NCI-H774 (cell line): Measurements from ENCODE around the gene CPNE9.

Experiments used
- DNase-seq: peaks from one replicate; lab custom pipeline; 2025; lab: John Stamatoyannopoulos, UW

CPNE9 gene, protein sequence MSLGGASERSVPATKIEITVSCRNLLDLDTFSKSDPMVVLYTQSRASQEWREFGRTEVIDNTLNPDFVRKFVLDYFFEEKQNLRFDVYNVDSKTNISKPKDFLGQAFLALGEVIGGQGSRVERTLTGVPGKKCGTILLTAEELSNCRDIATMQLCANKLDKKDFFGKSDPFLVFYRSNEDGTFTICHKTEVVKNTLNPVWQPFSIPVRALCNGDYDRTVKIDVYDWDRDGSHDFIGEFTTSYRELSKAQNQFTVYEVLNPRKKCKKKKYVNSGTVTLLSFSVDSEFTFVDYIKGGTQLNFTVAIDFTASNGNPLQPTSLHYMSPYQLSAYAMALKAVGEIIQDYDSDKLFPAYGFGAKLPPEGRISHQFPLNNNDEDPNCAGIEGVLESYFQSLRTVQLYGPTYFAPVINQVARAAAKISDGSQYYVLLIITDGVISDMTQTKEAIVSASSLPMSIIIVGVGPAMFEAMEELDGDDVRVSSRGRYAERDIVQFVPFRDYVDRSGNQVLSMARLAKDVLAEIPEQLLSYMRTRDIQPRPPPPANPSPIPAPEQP

DNA sequence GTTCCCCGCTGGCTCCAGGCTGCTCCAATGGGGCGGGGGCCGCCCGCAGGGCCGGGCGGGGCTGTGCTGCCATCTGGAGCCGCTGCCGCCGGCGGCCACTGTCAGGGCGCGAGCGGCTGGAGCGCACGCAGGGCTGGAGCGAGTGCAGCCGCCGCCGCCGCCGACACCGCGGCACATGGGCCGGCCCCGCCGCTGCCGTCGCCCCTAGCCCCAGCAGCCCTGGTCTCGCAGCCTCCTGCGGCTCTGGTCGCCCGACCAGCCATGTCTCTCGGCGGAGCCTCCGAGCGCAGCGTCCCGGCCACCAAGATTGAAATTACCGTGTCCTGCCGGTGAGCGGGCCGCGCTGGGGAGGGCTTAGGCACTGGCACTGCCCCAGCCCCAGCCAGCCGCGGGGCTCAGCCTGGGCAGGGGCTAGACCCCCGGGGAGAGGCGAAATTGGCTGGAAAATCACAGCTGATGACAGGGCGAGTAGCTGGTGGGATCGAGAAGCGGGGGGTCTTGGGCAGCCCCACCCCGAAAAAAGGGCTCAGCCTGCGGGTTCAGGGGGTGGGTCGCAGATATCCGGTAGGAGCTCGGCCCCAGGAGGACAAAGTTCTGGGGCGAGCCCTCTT lies at the start of gene CPNE9:
Gene CPNE9 (plus strand): TSS at position 98 of the 611 bp plus-strand sequence. CDS start 164 bp downstream, at position 262.
- DNase-seq: no peak

DNA sequence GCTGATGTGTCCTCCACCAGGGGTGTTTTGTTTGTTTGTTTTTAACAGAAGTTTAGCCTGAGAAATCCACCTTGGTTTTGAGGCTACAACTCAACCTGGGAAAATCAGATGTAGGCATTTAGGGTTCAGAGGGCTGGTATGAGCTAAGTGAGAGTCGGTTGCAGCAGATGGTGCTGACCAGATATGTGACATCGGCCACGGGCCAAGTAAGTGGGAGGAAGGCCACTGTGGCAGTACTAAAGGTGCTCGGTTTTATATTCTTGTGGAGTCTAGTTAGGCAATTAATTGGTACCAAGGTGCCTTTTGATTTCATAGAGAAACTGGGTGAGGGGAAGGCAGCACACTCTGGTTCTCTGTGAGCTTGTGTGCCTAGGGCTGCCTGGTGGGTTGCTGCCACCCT lies 43.8 kb upstream of the CPNE9 start:
- no peak for DNase-seq

DNA sequence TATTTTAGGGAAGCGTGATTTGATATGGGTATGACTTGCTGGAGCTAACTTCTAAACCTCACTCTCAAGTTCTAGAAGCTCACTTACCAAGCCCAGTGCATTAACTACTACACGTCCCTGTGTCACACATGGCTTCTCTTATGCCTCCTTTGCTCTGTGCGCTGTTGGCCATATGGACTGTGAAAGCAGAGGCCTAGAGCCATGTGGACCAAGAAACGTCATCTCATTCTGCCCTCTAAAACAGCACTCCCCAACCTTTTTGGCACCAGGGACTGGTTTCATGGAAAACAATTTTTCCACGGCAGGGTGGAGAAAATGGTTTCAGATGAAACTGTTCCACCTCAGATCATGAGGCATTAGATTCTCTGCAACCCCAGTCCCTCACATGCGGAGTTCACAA lies 42.7 kb upstream of the CPNE9 start:
- no peak for DNase-seq

DNA sequence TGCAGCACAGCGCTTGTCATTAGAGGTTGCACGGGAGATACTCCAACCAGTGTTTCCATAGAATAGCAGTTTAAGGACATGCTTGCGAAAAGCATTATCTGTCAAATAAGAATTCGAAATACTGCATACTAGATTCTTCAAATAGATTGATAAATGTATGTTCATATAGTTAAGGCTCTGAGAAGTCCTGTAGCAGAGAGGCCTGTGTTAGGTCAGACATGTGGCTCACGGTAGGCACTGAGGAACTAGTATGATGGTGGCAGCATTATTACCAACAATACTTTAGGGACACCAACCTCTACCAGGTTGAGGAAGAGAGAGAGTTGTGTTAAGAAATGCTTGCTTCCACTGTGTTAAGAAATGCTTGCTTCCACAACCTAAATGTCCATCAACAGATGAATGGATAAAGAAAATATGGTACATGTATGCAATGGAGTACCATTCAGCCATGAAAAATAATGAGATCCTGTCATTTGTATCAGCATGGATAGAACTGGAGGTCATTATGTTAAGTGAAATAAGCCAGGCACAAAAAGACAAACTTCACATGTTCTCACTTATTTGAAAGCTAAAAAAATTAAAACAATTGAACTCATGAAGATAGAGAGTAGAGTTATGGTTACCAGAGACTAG lies 39.4 kb upstream of the CPNE9 start:
- no peak for DNase-seq

DNA sequence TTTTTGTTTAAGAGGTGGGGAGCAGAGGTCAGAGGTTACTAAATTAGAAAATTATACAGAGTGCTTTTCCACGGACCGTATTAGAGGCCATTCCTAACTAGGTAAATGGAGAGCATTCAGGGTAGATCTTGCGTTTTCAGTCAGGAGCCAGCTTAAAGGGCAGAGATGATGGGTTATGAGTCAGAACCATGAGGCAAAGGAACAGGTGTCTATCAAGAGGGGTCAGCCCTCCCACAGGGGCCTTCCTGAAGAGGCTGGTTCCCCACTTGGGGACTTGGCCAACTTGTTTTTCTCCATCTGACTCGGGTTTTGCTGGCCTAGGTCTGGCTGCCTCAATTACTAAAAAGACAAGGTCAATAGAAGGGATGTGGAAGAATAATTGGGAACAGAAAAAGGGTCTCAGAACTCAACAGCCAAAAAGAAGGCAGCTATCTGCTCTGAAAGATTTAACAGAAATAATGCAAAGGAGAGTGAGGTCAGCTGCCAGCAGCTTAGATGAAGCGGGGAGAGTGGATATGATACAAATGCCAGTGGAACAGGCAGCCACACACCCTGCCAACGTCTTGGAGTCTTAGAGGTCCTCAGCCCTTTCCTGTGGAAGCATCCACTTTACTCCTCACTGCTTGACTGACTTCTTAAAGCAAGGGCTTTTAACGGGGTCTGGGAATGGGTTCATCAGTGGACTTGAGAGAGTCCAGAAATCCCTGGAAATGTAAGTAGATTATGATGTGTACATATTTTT lies 36.8 kb upstream of the CPNE9 start:
- no peak for DNase-seq

DNA sequence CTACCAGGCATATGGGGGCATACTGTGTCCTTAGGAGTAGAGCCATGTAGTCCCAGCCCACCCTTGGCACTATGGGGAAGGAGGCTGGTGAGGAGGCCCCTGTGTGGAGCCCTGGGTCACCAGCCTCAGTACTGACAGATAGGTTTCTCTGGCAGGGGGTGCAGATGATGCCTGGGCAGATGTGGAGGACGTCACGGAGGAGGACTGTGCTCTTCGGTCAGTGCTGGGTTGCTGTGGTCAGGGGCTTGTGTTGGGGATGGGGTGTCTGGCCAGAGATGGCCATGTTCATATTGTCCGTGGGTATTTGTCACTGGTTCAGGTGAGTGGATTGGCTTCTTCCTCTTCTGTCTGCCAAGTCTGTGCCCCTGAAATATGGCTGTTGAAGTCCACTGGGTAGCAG lies 34.4 kb upstream of the CPNE9 start:
- no peak for DNase-seq

DNA sequence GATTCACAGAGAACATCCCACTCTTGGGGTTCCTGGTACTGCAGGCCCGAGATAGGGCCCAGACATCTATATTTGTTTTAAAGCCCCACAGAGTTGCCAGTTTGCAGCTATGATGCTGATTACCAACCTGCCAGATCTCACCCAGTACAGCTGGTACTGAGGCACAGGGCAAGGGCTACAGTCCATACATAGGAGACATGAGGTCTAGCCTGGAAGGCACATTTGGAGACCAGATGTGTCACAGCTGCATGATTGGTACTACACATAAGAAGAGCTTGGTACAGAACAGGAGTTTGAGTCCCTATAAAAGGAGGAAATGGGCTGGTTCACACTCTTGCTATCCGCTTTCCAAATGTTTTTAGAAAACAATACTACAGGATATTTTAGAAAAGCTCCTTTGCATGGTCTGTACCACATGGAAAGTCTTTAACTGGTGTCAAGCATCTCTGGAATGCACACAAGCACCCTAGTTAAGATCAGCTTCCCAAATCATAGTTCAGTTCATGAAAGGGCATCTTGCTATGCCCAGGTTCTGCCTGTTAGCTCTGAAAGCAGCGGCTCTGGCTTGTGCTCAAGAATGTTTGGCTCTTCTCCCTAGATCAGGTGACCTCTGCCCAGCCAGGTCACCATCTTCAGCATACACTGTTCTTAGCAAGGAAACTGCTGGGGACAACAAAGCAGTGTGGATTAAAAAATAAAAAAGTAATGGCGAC lies 33.8 kb upstream of the CPNE9 start:
- DNase-seq: no peak

DNA sequence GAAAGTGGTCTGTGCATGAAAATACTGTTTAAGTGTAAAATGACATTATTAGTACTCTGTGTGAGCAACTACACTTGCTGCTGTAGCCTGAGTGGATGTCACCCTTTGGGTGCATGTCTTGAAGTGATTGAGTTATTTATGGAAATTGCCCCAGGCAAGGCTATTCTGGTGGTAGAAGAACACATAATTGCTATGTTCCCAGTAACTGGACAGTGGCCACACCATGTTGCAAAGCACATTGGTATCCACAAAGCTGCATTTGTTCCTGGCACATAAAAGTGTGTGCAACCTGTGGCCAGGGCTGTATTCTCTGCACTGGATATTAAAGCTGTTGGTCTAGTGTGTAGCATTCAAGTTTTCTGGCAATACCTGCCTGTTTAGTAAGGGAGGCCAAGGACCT lies 30.6 kb upstream of the CPNE9 start:
- DNase-seq: no peak

DNA sequence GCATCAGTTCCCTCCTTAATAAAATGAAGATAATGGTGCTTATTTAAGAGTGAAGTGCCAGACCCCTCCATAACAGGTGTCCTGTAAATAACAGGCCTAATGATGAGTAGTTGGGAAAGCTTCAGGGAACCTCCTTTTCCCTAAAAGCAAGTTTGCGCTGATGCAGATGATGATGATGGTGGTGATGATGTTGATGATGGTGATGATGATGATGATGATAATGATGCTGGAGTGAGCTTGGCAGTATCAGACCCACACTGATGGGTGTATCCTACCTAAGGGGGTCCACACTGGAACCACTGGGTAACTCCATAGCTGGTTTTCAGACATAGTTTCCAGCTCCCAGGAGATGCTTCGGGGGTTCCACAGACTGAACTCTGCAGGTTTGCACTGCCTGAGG lies 29.9 kb upstream of the CPNE9 start:
- no peak for DNase-seq

DNA sequence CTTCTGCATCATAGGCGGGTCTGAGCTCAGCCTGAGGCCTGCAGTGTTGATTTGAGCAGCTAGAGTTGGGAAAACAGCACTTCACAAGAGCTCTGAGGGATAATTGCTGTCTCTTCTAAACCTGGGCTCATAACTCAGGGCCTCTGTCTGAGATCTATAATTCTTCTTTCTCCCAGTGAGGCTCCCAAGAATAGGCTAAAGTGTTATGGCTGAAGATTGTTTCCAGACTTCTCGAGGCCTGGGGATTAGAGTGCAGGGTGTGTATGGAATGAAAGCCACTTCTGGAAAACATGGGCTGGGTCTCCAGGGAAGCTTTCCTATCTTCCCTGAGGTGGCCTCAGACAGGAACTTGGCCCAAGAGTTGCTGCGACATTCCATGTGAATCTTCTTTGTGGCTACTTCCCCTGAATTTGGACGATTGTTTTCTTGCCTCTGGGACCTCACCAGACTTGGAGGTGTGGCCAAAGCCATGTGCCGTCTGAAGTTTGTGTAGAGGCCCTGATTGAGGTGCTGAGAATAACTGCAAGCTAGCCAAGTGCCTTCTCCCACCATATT lies 27.8 kb upstream of the CPNE9 start:
- DNase-seq: no peak

DNA sequence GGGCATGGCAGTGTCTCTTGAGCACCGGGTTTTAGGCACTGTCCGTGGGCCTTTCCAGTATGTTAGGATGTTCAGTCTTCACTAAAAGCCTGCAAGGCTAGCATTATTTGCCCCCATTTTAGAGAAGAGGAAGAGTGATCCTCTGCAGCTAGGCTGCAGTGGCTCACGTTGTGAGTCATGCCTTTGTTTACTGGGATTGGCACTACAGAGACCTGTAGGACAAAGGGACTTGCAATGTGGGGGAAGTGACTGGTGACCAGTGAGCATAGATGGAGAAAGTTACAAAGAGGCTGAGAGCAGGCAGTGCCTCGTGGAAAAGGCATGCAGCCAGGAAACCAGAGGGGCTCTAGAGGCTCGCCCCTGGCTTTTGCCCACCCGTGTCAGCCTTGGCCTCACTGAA lies 26.8 kb upstream of the CPNE9 start:
- DNase-seq: no peak

DNA sequence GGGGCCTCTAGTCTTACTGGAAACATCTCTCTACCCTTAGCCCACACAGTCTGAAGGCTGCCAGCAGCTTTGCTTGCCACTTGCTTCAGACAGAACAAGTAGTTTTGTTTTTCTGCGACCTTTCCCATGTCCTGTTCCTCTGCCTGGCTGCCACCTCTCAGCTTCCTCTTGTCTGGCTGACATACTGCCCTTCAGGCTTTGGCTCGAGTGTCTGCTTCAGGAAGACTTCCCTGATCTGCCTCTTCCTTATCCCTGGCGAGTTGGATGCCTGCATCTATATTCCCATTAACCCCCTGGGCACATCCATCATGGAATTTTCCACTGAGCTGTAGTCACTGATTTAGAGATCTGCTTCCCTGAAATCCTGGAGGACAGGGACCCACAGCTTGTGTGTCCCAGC lies 25.1 kb upstream of the CPNE9 start:
- no peak for DNase-seq

DNA sequence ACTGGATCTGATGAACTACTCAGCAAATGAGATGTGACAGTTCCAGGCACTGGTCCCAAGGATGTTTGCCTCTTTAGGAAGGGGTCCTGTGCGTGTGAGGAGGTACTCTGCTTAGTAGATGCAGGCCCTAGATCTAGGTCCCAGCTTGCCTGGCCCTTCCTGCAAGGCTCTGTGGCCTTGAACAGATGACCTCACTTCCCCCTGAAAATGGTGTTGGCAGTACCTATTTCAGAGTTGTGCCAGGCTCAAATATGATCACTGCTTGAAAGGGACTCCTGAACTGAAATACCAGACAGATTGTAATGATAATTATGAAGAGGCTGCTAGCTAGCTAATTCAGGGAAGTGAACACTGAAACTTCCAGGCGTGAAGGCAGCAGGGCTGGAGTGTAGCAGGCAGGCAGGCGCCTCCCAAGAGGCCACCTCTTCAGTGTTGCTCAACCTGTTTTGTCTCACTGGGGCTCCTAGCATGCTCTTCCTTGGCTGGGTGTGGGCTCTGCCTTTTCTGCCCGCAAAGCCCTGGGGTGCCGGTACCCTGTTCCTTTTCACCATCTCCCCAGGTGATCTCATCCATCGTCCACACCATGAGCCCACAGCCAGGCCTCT lies 24.1 kb upstream of the CPNE9 start:
- DNase-seq: no peak

DNA sequence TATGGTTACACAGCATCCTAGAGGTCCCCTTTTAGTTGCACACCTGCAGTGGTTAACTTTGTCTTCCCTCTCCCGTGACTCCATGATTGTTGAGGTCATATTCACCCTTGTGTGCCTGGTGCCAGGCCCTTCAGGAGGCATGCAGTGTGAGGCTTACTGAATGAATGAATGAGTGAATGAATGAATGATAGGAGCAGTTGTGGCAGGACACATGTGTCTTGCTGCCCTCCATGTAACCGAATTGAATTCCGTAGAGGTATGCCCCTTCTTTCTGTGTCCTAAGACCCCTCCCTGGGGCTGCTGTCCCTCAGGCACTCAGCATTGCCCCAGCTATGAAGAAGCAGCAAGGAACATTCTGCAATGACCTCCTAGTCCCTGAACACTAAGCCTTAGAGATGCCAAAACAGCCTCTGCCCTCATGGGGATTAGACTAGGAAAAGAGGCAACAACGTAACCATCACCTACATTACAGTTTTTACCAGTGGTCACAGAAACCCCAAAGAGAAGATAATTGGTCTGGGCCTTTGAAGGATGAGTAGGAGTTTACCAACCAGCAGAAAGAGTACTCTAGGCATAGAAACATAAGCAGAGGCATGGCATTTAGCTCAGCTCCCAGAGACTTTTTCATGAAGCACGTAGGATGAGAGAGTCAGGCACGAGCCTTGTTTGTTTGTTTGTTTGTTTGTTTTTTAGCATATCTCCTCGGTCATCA lies 22.5 kb upstream of the CPNE9 start:
- DNase-seq: no peak

DNA sequence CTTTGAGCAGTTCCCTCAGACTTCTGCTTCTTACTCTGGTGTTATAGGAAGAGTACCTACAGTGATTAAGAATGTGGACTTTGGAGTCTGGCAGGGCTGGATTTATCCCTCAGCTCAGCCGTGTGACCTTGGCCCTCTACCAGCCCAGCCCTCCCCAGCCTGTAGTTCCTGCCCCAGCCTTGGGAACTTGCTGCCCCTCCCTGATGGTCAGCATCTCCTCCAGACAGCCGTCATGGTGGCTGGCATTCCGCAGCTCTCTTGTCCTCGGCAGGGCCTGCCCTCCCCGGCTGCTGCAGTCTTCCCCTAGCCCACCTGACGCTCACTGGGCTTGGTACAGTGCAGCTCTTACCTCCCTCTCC lies 21.9 kb upstream of the CPNE9 start:
- no peak for DNase-seq

DNA sequence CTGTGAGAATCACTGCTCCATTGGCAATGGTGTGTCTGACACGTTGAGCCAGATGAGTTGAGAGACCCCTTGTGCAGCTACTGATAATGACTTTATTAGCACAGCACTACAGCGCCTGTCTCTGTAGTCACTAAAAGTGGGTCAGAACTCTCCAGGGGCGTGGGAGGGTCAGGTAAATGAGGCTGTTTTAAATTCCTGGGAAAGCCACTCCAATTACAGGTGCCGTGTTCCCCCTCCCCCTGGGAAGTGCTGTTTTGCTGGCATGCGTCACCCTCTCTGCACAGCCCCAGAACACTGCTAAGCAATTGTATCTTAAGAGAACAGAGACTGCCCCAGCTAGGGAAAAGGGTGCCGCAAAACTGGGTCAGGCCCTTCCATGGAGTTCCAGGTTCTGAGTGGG lies 21.5 kb upstream of the CPNE9 start:
- no peak for DNase-seq

DNA sequence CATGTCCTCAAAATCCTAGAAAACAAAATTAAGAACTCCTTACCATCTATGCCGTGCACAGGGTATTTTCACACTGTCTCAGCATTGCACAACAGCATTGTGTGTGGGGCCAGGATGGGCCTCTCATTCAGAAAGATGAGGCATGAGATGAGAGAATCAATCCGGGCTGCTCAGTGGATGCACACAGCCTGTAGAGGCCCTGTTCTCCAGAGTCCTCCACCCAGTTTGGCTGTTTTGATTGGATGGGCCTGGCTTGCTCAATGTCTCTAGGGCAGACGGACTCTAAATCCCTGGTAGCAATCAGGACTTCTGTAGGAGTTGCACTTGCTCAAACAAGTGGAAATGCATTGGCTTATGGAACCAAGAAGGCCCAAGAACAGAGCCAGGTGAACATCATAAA lies 20.2 kb upstream of the CPNE9 start:
- DNase-seq: no peak

DNA sequence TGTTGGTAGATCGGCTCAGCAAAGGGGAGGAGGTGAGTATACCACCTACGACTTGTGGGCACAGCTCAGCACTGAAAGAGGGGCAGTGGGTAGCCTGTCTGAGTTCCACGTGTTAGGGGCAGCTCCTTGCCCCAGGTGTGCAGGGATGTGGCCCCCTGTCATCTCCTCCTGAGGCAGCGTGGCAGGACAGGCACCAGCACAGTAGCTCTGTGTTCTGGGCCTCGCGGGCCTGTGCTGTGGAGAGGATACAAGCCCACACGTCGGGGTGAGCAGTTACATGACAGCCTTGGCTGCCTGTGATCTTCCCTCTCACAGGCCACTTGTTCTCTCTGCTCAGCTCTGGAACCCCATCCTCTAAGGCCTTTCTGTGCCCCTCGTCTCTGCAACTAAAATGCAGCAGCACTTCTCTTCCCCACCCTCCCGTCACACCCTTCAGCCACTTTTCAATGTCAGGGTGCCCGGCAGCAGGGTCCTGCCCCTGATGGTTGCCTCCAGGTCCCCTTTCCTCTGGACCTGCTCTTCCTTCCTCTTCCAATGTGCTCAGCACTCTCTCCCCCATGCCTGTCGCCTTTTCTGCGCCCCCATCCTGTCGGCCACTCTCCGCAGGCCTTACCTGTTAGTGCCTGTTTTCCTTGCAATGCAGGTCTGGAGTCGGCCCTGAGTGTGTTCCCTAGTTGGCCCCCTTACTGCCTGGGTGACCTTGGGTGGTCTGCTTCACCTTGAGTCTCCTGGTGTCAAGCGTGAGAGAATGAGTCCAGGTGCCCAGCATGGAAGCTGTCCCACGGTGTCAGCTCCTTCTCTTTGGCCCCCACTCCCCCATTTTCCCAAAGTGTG lies 18.2 kb upstream of the CPNE9 start:
- DNase-seq: no peak

DNA sequence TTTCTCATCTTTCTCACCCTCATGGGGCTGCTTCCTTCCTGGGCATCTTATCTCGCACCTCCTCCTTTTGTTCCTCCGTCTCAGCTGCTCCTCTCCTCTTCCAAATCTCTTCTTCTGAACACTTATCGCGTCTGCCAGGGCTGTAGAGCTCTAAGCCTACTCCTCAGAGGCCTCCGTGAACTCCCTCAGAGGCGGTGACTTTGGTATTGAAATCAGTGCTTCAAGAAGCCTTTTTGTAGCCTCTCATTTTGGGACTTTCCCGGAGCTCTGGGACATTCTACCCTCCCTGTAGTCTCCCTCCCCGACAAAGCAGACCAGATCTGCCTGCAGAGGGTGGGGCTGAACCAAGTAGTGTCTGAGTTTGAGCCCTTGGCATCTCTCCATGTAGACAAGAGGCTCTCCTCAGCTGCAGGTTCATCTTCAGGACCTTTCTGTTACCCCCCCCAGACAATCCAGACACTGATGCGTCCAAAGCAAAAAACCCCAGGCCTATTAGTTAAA lies 17.5 kb upstream of the CPNE9 start:
- no peak for DNase-seq
